ENCODE results near the gene KCNJ2. TPM values are rescaled to one million over a fixed set of nuclear protein-coding genes. Genes with fewer than 3 reads are reported as not detected.
A peak's percentile ranks its signal among the peaks of the same experiment; 100 is the strongest.

Gene KCNJ2
- 1.3 TPM for total RNA-seq (ENCODE audit: unreplicated experiment)
- long read RNA-seq, full-length matches to known transcripts, result 1 of 1 reads
- long read RNA-seq, partial matches to known transcripts, result 0 of 1 reads
- long read RNA-seq, other reads (novel, unspliced or antisense), result 0 of 1 reads

DNA sequence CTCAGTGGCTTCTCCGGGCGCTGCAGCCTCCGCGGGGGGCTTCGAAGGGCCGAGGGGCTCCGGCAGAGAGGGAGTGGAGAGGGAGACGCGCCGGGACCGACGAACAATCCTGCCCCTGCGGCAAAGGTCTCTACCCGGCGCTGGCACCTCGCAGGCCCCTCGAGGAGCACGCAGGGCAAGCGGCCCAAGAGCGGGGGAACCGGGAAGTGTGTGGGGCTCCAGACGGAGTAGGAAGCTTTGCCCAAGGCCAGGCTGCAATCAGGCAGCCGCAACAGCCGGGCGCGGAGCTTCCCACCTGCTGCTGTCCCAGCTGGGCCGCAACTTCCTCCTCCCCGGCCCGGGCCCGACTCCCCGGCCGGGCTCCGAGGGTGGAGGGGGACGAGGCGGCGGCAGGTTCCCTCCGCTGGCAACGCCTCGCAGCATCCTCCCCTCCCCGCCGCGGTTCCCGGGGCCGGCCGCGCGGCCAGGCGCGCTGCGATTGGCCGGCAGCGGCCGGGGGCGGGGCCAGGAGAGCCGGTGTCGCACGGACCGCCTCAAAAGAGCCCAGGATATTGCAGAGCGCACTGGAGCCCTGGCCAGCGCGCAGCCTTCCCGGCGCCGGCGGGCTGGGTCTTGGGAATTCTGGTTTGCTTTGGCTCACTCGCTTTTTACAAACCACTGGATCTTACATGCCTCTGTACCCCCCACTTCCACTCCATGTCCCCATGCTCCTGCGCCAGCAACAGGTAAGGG is at the start of gene KCNJ2:
TSS of gene KCNJ2 (plus strand) at position 556 of the 732 bp plus-strand sequence. CDS start 5,508 bp downstream, outside the sequence.
- Mint-ChIP-seq H3K27me3 (ENCODE audit: unreplicated experiment) (peaks cover 10% of the 10 kb centered on the region), H3K4me1 (ENCODE audit: low read depth, unreplicated experiment) (peaks cover 46% of the 10 kb centered on the region), H3K4me3 (ENCODE audit: unreplicated experiment) (peak within 1 kb of the TSS; percentile 94), H3K27ac (ENCODE audit: unreplicated experiment) (peak within 1 kb of the TSS; percentile 56), H3K9me3 (ENCODE audit: unreplicated experiment) (peaks cover 11% of the 10 kb centered on the region), H3K36me3 (ENCODE audit: unreplicated experiment) (no peaks in the 10 kb centered on the region)
- DNase-seq, result peak; percentile 92
- TF ChIP-seq, protein P1, sequence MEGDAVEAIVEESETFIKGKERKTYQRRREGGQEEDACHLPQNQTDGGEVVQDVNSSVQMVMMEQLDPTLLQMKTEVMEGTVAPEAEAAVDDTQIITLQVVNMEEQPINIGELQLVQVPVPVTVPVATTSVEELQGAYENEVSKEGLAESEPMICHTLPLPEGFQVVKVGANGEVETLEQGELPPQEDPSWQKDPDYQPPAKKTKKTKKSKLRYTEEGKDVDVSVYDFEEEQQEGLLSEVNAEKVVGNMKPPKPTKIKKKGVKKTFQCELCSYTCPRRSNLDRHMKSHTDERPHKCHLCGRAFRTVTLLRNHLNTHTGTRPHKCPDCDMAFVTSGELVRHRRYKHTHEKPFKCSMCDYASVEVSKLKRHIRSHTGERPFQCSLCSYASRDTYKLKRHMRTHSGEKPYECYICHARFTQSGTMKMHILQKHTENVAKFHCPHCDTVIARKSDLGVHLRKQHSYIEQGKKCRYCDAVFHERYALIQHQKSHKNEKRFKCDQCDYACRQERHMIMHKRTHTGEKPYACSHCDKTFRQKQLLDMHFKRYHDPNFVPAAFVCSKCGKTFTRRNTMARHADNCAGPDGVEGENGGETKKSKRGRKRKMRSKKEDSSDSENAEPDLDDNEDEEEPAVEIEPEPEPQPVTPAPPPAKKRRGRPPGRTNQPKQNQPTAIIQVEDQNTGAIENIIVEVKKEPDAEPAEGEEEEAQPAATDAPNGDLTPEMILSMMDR (IDR thresholded peaks at IDR 0.05; ENCODE audit: partially characterized antibody, unreplicated experiment), result no peak

DNA sequence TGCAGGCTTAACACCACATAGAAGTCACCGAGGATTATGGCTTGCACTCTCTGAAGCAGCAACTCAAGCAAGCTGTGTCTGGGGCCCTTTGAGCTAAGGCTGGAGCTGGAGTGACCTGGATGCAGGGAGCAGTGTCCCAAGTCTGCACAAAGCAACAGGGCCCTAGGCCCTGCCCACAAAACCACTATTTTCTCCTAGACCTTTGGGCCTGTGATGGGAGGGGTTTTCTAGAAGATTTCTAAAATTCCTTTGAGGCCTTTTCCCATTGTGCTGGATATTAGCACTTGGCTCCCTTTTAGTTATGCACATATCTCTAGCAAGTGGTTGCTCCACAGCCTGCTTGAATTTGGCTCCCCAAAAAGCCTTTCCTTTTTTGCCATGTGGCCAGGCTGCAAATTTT is 49.8 kb upstream of the KCNJ2 start:
- Mint-ChIP-seq H3K4me3 (ENCODE audit: unreplicated experiment) (no peak overlapping the region), H3K27ac (ENCODE audit: unreplicated experiment) (no peak overlapping the region), H3K27me3 (ENCODE audit: unreplicated experiment) (no peaks in the 10 kb centered on the region), H3K9me3 (ENCODE audit: unreplicated experiment) (peaks cover 1% of the 10 kb centered on the region), H3K36me3 (ENCODE audit: unreplicated experiment) (no peaks in the 10 kb centered on the region), H3K4me1 (ENCODE audit: low read depth, unreplicated experiment) (no peaks in the 10 kb centered on the region)
- TF ChIP-seq, protein P1 (IDR thresholded peaks at IDR 0.05; ENCODE audit: partially characterized antibody, unreplicated experiment), result no peak
- DNase-seq, result no peak

DNA sequence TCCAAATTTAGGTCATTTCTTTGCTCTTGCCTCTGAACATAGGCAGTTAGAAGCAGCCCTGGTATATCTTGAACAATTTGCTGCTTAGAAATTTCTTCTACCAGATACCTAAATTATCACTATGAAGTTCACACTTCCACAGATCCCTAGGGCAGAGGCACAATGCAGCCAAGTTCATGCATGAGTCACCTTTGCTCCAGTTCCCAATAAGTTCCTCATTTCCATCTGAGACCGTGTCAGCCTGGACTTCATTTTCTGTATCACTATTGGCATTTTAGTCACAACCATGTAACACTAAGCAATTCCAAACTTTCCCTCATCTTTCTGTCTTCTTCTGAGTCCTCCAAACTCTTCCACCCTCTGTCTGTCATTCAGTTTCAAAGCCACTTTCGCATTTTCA is 49.3 kb upstream of the KCNJ2 start:
- H3K27me3 Mint-ChIP-seq (ENCODE audit: unreplicated experiment), result no peaks in the 10 kb centered on the region
- H3K27ac Mint-ChIP-seq (ENCODE audit: unreplicated experiment), result no peak overlapping the region
- TF ChIP-seq, protein P1 (IDR thresholded peaks at IDR 0.05; ENCODE audit: partially characterized antibody, unreplicated experiment), result no peak
- H3K9me3 Mint-ChIP-seq (ENCODE audit: unreplicated experiment), result peaks cover 1% of the 10 kb centered on the region
- no peaks in the 10 kb centered on the region for H3K4me1 Mint-ChIP-seq (ENCODE audit: low read depth, unreplicated experiment)
- no peak for DNase-seq
- no peaks in the 10 kb centered on the region for H3K36me3 Mint-ChIP-seq (ENCODE audit: unreplicated experiment)
- H3K4me3 Mint-ChIP-seq (ENCODE audit: unreplicated experiment), result no peak overlapping the region

DNA sequence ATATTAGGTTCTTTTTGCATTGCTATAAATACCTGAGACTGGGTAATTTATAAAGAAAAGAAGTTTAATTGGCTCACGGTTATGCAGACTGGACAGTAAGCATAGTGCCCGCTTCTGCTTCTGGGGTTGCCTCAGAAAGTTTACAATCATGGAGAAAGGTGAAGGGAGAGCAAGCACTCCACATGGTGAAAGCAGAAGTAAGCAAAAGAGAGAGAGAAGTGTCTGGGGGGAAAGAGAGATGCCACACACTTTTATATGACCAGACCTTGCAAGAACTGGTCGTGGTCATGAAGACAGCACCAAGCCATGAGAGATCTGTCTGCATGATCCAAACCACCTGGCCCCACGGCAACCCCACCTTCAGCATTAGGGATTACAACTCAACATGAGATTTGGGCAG is 48.9 kb upstream of the KCNJ2 start:
- DNase-seq, result no peak
- Mint-ChIP-seq H3K9me3 (ENCODE audit: unreplicated experiment) (peaks cover 1% of the 10 kb centered on the region), H3K27ac (ENCODE audit: unreplicated experiment) (no peak overlapping the region), H3K4me3 (ENCODE audit: unreplicated experiment) (no peak overlapping the region), H3K4me1 (ENCODE audit: low read depth, unreplicated experiment) (no peaks in the 10 kb centered on the region), H3K36me3 (ENCODE audit: unreplicated experiment) (no peaks in the 10 kb centered on the region), H3K27me3 (ENCODE audit: unreplicated experiment) (no peaks in the 10 kb centered on the region)
- TF ChIP-seq, protein P1 (IDR thresholded peaks at IDR 0.05; ENCODE audit: partially characterized antibody, unreplicated experiment), result no peak

DNA sequence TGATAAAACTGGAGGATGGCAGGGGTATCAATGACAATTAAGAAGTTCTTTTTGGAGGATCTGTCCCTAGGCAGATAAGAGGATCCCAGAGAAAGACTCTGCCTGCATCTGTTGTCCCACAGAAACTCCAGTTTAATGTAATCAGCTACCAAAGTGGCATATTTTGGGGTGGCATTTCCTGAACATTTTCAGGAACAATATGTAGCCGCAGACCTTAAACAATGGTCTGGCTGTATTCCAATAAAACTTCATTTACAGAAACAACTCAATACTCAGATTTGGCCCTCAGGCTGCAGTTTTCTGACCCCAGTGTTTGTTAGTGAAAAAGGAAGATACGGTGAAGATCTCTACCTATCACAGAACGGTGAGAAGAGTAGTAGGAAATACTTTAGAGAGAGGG is 48.2 kb upstream of the KCNJ2 start:
- Mint-ChIP-seq H3K9me3 (ENCODE audit: unreplicated experiment) (peaks cover 1% of the 10 kb centered on the region), H3K27me3 (ENCODE audit: unreplicated experiment) (no peaks in the 10 kb centered on the region), H3K36me3 (ENCODE audit: unreplicated experiment) (no peaks in the 10 kb centered on the region), H3K4me3 (ENCODE audit: unreplicated experiment) (no peak overlapping the region), H3K27ac (ENCODE audit: unreplicated experiment) (no peak overlapping the region), H3K4me1 (ENCODE audit: low read depth, unreplicated experiment) (no peaks in the 10 kb centered on the region)
- TF ChIP-seq, protein P1 (IDR thresholded peaks at IDR 0.05; ENCODE audit: partially characterized antibody, unreplicated experiment), result no peak
- no peak for DNase-seq
